Nephron progenitor cell (in vitro differentiated cells): Measurements from ENCODE around the gene GCM1.

ENCODE experiments used
- DNase-seq: peaks from one replicate; pipeline ENCODE4 v3.0.0; 2021
- H3K27ac Mint-ChIP-seq: 2 replicates; pipeline ENCODE4 v1.8.0; 2021; ENCODE audit warnings: mild to moderate bottlenecking, moderate library complexity, mixed read lengths
- H3K27me3 Mint-ChIP-seq: 2 replicates; pipeline ENCODE4 v1.8.0; 2021; ENCODE audit warnings: mild to moderate bottlenecking, low read depth, mixed read lengths; ENCODE audit not compliant: poor library complexity
- H3K36me3 Mint-ChIP-seq: 2 replicates; pipeline ENCODE4 v1.8.0; 2021; ENCODE audit warnings: low read depth, mixed read lengths
- H3K4me1 Mint-ChIP-seq: 2 replicates; pipeline ENCODE4 v1.8.0; 2021; ENCODE audit warnings: mixed read lengths
- H3K4me3 Mint-ChIP-seq: 2 replicates; pipeline ENCODE4 v1.8.0; 2021; ENCODE audit warnings: mild to moderate bottlenecking, moderate library complexity, mixed read lengths
- H3K9me3 Mint-ChIP-seq: 2 replicates; pipeline ENCODE4 v1.8.0; 2021; ENCODE audit warnings: mild to moderate bottlenecking, moderate library complexity, mixed read lengths
- CTCF ChIP-seq: fragments of 200-600 bp; sonication (generic); IDR thresholded peaks from 2 replicates; pipeline ENCODE4 v1.5.0; 2021; ENCODE audit warnings: antibody characterized with exemption

Gene GCM1

GRCh38 chr6:53101006-53101405 lies 47.6 kb downstream of the GCM1 start:
- Mint-ChIP-seq H3K4me3 (no peak overlapping the region), H3K36me3 (peaks cover 46% of the 10 kb centered on the region), H3K27ac (no peak overlapping the region), H3K27me3 (no peaks in the 10 kb centered on the region), H3K4me1 (peaks cover 11% of the 10 kb centered on the region), H3K9me3 (no peaks in the 10 kb centered on the region)
- no peak for DNase-seq
- TF ChIP-seq CTCF: no peak

- no peaks in the 10 kb centered on the region for H3K27me3 Mint-ChIP-seq
- H3K4me1 Mint-ChIP-seq: peaks cover 8% of the 10 kb centered on the region
- H3K9me3 Mint-ChIP-seq: no peaks in the 10 kb centered on the region
- peaks cover 50% of the 10 kb centered on the region for H3K36me3 Mint-ChIP-seq
- H3K4me3 Mint-ChIP-seq: no peak overlapping the region
- H3K27ac Mint-ChIP-seq: no peak overlapping the region
- DNase-seq: no peak
- no peak for TF ChIP-seq CTCF
Observed at GRCh38 chr6:53100561-53100960, 48.1 kb downstream of the GCM1 start.

- Mint-ChIP-seq H3K36me3 (peaks cover 63% of the 10 kb centered on the region), H3K9me3 (no peaks in the 10 kb centered on the region), H3K27ac (no peak overlapping the region), H3K4me3 (no peak overlapping the region), H3K27me3 (no peaks in the 10 kb centered on the region), H3K4me1 (no peaks in the 10 kb centered on the region)
- DNase-seq: no peak
- TF ChIP-seq CTCF: no peak
Observed at GRCh38 chr6:53095716-53096115, 52.9 kb downstream of the GCM1 start.

- Mint-ChIP-seq H3K4me3 (no peak overlapping the region), H3K4me1 (no peaks in the 10 kb centered on the region), H3K36me3 (peaks cover 66% of the 10 kb centered on the region), H3K27me3 (no peaks in the 10 kb centered on the region), H3K27ac (no peak overlapping the region), H3K9me3 (no peaks in the 10 kb centered on the region)
- DNase-seq: no peak
- no peak for TF ChIP-seq CTCF
Observed at GRCh38 chr6:53095270-53095669, 53.4 kb downstream of the GCM1 start.

- DNase-seq: no peak
- Mint-ChIP-seq H3K27me3 (no peaks in the 10 kb centered on the region), H3K4me3 (no peak overlapping the region), H3K9me3 (no peaks in the 10 kb centered on the region), H3K27ac (no peak overlapping the region), H3K4me1 (no peaks in the 10 kb centered on the region), H3K36me3 (peaks cover 66% of the 10 kb centered on the region)
- TF ChIP-seq CTCF: no peak
Observed at GRCh38 chr6:53090576-53090975, 58.1 kb downstream of the GCM1 start.

- no peak for TF ChIP-seq CTCF
- no peak for DNase-seq
- Mint-ChIP-seq H3K4me1 (no peaks in the 10 kb centered on the region), H3K27me3 (no peaks in the 10 kb centered on the region), H3K9me3 (no peaks in the 10 kb centered on the region), H3K4me3 (no peak overlapping the region), H3K36me3 (peaks cover 61% of the 10 kb centered on the region), H3K27ac (no peak overlapping the region)
Observed at GRCh38 chr6:53089948-53090347, 58.7 kb downstream of the GCM1 start.
